Spinal cord (tissue), 10 donors: Measurements from ENCODE around the gene MEOX1. TPM values are rescaled to one million over a fixed set of nuclear protein-coding genes. Genes with fewer than 3 reads are reported as not detected.

Source experiments
- DNase-seq, 6 donors: peaks; one replicate each; pipeline versions ENCODE4 v3.0.0 to v3.0.0-alpha.2; 2013 to 2015; ENCODE audit warnings: low spot score in 6 of 6, low read depth in 4 of 6
- H3K27ac ChIP-seq: one replicate; pipeline ENCODE4 v1.5.1; 2013; ENCODE audit warnings: low read depth, low read length, control low read depth
- H3K27me3 ChIP-seq: one replicate; pipeline ENCODE4 v1.6.1; 2013; ENCODE audit warnings: low read length; ENCODE audit not compliant: control insufficient read depth, insufficient read depth
- H3K36me3 ChIP-seq: one replicate; pipeline ENCODE4 v1.6.1; 2013; ENCODE audit warnings: low read length; ENCODE audit not compliant: control insufficient read depth, insufficient read depth
- H3K4me1 ChIP-seq: one replicate; pipeline ENCODE4 v1.6.1; 2013; ENCODE audit warnings: low read length; ENCODE audit not compliant: control insufficient read depth, insufficient read depth
- H3K4me3 ChIP-seq: one replicate; pipeline ENCODE4 v1.5.1; 2013; ENCODE audit warnings: low read depth, low read length, control low read depth
- H3K9me3 ChIP-seq: one replicate; pipeline ENCODE4 v1.6.1; 2013; ENCODE audit warnings: low read length; ENCODE audit not compliant: control insufficient read depth, insufficient read depth
- WGBS: methylation state at CpG from one replicate; pipeline ENCODE4 v1.1.5; 2013; ENCODE audit warnings: missing lambda C conversion rate; ENCODE audit not compliant: insufficient coverage; 5-methylcytosine and 5-hydroxymethylcytosine counted together
- long read RNA-seq, 4 donors: transcript quantifications; one replicate each; lab custom pipeline, GENCODE V29; 2026
- polyA plus RNA-seq, 2 donors: library from polyadenylated mRNA; unstranded; fragments of 120-200 nt; gene quantifications; one replicate each; pipeline ENCODE4 v1.2.1, GENCODE V29; 2013; ENCODE audit not compliant: insufficient read length in 2 of 2
- total RNA-seq, 2 donors: library from RNA; depleted of rRNA in 1 of 2; stranded (reverse); fragments of 120-200 nt in 1 of 2; fragments of >200 nt in 1 of 2; gene quantifications; one replicate each; pipeline versions ENCODE4 v1.2.3 to v1.2.4, GENCODE V29; 2013 to 2014
- donor health status: healthy.

The MEOX1 gene
- total RNA-seq (1 to 10 TPM; 2.3 TPM), polyA plus RNA-seq (1 to 10 TPM in 1 of 2 donors, under 1 TPM in 1; 0.35 to 1.2 TPM)
- long read RNA-seq, donor 1, result 0 reads
- long read RNA-seq, donor 2, result 0 reads
- long read RNA-seq, donor 3, result 0 reads
- long read RNA-seq, donor 4, result 0 reads

DNA sequence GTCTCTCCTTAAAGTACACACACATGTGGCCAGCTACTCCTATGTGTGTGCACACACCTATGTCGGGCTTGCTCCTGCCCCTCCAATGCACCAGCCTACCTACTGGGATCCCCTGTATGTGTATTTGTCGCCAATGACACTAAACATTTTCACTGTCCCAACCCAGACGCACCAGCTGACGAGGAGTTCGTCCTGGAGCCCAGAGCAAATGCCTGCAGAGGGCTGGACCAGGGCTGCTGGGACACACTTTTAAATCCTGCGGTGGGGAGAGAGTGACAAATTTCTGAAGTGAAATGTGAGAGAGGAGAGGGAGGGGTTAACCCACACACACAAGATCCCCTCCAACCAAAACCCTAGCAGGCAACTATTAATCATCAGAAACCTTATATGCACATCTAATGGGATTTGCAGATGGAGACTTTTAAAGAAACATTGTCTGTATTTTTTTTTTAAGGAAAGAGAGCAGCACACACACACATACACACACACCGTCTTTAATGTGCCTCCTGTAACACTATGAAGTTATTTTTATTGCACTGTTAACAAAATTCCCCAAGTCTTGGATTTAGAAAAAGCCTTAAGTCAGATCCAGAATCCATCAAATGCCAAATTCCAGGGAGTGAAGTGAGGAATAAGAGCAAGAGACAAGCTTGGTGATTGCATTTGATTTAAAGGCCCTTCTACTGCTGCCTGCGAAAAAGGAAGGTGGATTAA is at the start of gene MEOX1:
MEOX1 (minus strand) TSS at position 224 of the 714 bp plus-strand sequence. CDS start 388 bp downstream, outside the sequence.
- Histone ChIP-seq H3K27me3 (peaks cover 3% of the 10 kb centered on the region), H3K4me3 (no peak within 1 kb of the TSS), H3K36me3 (no peaks in the 10 kb centered on the region), H3K9me3 (no peaks in the 10 kb centered on the region), H3K4me1 (peaks cover 47% of the 10 kb centered on the region), H3K27ac (peak within 1 kb of the TSS; percentile 33)
- peak in 2 of 6 donors; percentile 64 to 65 for DNase-seq
- 50% methylated on average over 1 of the region's 8 CpGs for WGBS

- 97% methylated on average over 3 of the region's 6 CpGs for WGBS
- Histone ChIP-seq H3K4me3 (no peak overlapping the region), H3K9me3 (no peaks in the 10 kb centered on the region), H3K27me3 (peaks cover 8% of the 10 kb centered on the region), H3K36me3 (no peaks in the 10 kb centered on the region), H3K27ac (no peak overlapping the region), H3K4me1 (peaks cover 6% of the 10 kb centered on the region)
- no peak for DNase-seq
Observed at GRCh38 chr17:43710101-43710500, 48.4 kb upstream of the MEOX1 start.

GRCh38 chr17:43709210-43709609 is 47.5 kb upstream of the MEOX1 start:
- no peak overlapping the region for H3K4me3 ChIP-seq
- no peaks in the 10 kb centered on the region for H3K9me3 ChIP-seq
- WGBS, result 85% methylated on average over 3 of the region's 4 CpGs
- H3K27me3 ChIP-seq, result peaks cover 4% of the 10 kb centered on the region
- no peak for DNase-seq
- no peaks in the 10 kb centered on the region for H3K36me3 ChIP-seq
- H3K4me1 ChIP-seq, result peaks cover 6% of the 10 kb centered on the region
- no peak overlapping the region for H3K27ac ChIP-seq

DNA sequence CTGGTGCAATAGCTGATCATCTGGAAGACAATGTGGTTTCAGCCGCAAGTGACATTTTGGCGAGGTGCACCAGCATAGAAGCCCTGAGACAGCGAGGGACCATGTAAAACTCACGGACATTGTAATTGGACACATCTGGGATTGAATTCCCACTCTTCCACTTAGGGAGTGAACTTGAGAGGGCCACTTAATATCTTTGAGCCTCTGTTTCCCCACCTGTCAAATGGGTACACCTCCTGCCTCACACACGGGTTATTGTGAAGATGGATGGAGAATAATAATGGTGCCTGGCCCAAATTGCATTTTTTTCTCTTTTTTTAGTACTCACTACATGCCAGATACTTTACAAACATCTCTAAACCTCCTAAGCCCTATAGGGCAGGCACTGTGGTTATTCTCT is 45.5 kb upstream of the MEOX1 start:
- DNase-seq, result no peak
- Histone ChIP-seq H3K4me3 (no peak overlapping the region), H3K27ac (no peak overlapping the region), H3K9me3 (no peaks in the 10 kb centered on the region), H3K27me3 (peaks cover under 1% of the 10 kb centered on the region), H3K4me1 (peaks cover under 1% of the 10 kb centered on the region), H3K36me3 (no peaks in the 10 kb centered on the region)
- WGBS, result 90% methylated on average over 2 of the region's 5 CpGs

- DNase-seq, result no peak
- no peaks in the 10 kb centered on the region for H3K4me1 ChIP-seq
- no peaks in the 10 kb centered on the region for H3K27me3 ChIP-seq
- no peak overlapping the region for H3K27ac ChIP-seq
- no peaks in the 10 kb centered on the region for H3K9me3 ChIP-seq
- H3K36me3 ChIP-seq, result no peaks in the 10 kb centered on the region
- WGBS, result 100% methylated on average over 3 of the region's 5 CpGs
- no peak overlapping the region for H3K4me3 ChIP-seq
Observed at GRCh38 chr17:43706235-43706634, 44.5 kb upstream of the MEOX1 start.

GRCh38 chr17:43703630-43704029 is 41.9 kb upstream of the MEOX1 start:
- WGBS, result 100% methylated on average over 1 of the region's 3 CpGs
- Histone ChIP-seq H3K9me3 (no peaks in the 10 kb centered on the region), H3K27ac (no peak overlapping the region), H3K4me1 (no peaks in the 10 kb centered on the region), H3K36me3 (no peaks in the 10 kb centered on the region), H3K27me3 (no peaks in the 10 kb centered on the region), H3K4me3 (no peak overlapping the region)
- no peak for DNase-seq

GRCh38 chr17:43702637-43703036 is 40.9 kb upstream of the MEOX1 start:
- no peaks in the 10 kb centered on the region for H3K4me1 ChIP-seq
- H3K9me3 ChIP-seq, result no peaks in the 10 kb centered on the region
- no peaks in the 10 kb centered on the region for H3K36me3 ChIP-seq
- no CpG with 5 or more reads among the region's 4 CpGs for WGBS
- H3K27ac ChIP-seq, result no peak overlapping the region
- H3K4me3 ChIP-seq, result no peak overlapping the region
- H3K27me3 ChIP-seq, result no peaks in the 10 kb centered on the region
- DNase-seq, result peak in 3 of 6 donors; percentile 50 to 88 (median 51)

DNA sequence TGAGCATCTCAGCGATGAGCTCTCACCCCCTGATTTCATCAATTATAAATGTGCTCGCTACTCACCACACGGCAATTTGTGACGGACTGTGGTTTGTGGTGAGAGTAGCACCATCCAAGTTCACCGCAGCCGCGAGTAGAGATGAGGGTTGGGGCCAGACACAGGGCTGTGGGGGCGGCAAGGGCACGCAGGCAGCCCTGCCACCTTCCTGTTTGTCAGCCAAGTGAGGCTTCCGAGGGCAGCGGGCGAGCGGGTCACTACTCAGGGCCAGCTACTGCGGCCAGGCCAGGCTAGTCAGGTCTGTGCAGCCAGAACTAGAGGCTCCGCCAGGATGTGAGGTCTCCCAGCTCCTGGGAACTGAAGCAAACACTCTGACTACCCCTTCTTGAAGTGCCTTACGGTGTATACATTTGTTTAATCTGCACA is 39.6 kb upstream of the MEOX1 start:
- H3K4me3 ChIP-seq, result no peak overlapping the region
- H3K9me3 ChIP-seq, result no peaks in the 10 kb centered on the region
- WGBS, result 74% methylated on average over 15 of the region's 16 CpGs
- no peaks in the 10 kb centered on the region for H3K27me3 ChIP-seq
- no peaks in the 10 kb centered on the region for H3K36me3 ChIP-seq
- H3K4me1 ChIP-seq, result peaks cover 5% of the 10 kb centered on the region
- no peak overlapping the region for H3K27ac ChIP-seq
- DNase-seq, result no peak

DNA sequence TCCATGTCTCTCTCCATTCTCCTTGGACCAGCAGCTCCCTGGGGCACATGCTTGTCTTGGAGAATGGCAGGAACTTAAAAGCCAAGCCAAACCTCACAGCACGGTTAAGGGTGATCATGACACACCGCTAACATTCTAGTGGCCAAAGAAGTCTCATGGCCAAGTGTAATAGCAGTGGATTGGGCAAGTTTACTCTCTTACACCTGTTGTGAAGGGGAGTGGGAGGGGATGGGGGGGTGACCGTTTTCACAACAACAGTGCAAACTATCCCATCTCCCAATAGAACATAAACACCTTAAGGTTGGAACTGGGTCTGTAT is 37.7 kb upstream of the MEOX1 start:
- H3K4me3 ChIP-seq, result no peak overlapping the region
- H3K9me3 ChIP-seq, result no peaks in the 10 kb centered on the region
- WGBS, result no CpG with 5 or more reads among the region's 3 CpGs
- no peaks in the 10 kb centered on the region for H3K36me3 ChIP-seq
- H3K27ac ChIP-seq, result no peak overlapping the region
- no peaks in the 10 kb centered on the region for H3K27me3 ChIP-seq
- DNase-seq, result no peak
- H3K4me1 ChIP-seq, result peaks cover 14% of the 10 kb centered on the region
